Effector CD8-positive, alpha-beta T cell (primary cell): ENCODE results near the gene NDOR1.

Experiments used
- DNase-seq: peaks from one replicate; lab custom pipeline; 2025; lab: John Stamatoyannopoulos, UW

Gene NDOR1

GRCh38 chr9:137220317-137221094 lies 15.0 kb downstream of the NDOR1 start:
- no peak for DNase-seq

GRCh38 chr9:137221095-137221505 lies 15.6 kb downstream of the NDOR1 start:
- no peak for DNase-seq

- DNase-seq = no peak
Observed at GRCh38 chr9:137221506-137222111, 16.1 kb downstream of the NDOR1 start.

- DNase-seq = no peak
Observed at GRCh38 chr9:137222190-137223077, 16.9 kb downstream of the NDOR1 start, which contains the start of gene RNF208. RNF208 (minus strand) TSS chr9:137222240; CDS start chr9:137221212, 1,028 bp downstream.

- DNase-seq = peak; percentile 99
Observed at GRCh38 chr9:137223078-137223970, 17.8 kb downstream of the NDOR1 start.

- DNase-seq = no peak
Observed at GRCh38 chr9:137224830-137225694, 19.6 kb downstream of the NDOR1 start, which contains the start of gene CYSRT1. CYSRT1 (plus strand) TSS chr9:137225174; CDS start chr9:137225622, 448 bp downstream.

GRCh38 chr9:137225699-137226331 lies 20.3 kb downstream of the NDOR1 start:
- no peak for DNase-seq

- DNase-seq = no peak
Observed at GRCh38 chr9:137226338-137227053, 21.0 kb downstream of the NDOR1 start.

GRCh38 chr9:137227054-137227852 lies 21.8 kb downstream of the NDOR1 start, which contains the start of gene RNF224:
RNF224 (plus strand) TSS chr9:137227502; CDS start chr9:137228336, 834 bp downstream.
- DNase-seq = peak; percentile 74

GRCh38 chr9:137227853-137228505 lies 22.5 kb downstream of the NDOR1 start:
- DNase-seq = no peak

GRCh38 chr9:137228506-137228967 lies 23.0 kb downstream of the NDOR1 start:
- DNase-seq = no peak

- no peak for DNase-seq
Observed at GRCh38 chr9:137228968-137229896, 23.7 kb downstream of the NDOR1 start.

GRCh38 chr9:137229903-137230704 lies 24.6 kb downstream of the NDOR1 start:
- DNase-seq = no peak

- DNase-seq = no peak
Observed at GRCh38 chr9:137230705-137231371, 25.3 kb downstream of the NDOR1 start, which contains the start of gene SLC34A3. SLC34A3 (plus strand) TSS chr9:137230901; CDS start chr9:137231703, 802 bp downstream.
